HEK293 (cell line): ENCODE results near the gene TMEM150A.

Experiments used
- GFI1B ChIP-seq: fragments of 450-650 bp; formaldehyde crosslinking; IDR thresholded peaks from 2 replicates; pipeline ENCODE4 v1.5.1; 2016; ENCODE audit warnings: missing biosample characterization, missing genetic modification characterization
- INSM2 ChIP-seq: fragments of 450-650 bp; formaldehyde crosslinking; IDR thresholded peaks from 2 replicates; pipeline ENCODE4 v1.5.1; 2016; ENCODE audit warnings: missing biosample characterization, missing genetic modification characterization
- KLF7 ChIP-seq: fragments of 450-650 bp; formaldehyde crosslinking; IDR thresholded peaks from 2 replicates; pipeline ENCODE4 v1.5.1; 2016; ENCODE audit warnings: missing biosample characterization, missing genetic modification characterization, borderline replicate concordance
- KLF8 ChIP-seq: fragments of 450-650 bp; formaldehyde crosslinking; IDR thresholded peaks from 2 replicates; pipeline ENCODE4 v1.5.1; 2016; ENCODE audit warnings: missing biosample characterization, missing genetic modification characterization
- OSR2 ChIP-seq: fragments of 450-650 bp; formaldehyde crosslinking; IDR thresholded peaks from 2 replicates; pipeline ENCODE4 v1.5.1; 2016; ENCODE audit warnings: missing biosample characterization, missing genetic modification characterization
- SALL2 ChIP-seq: fragments of 450-650 bp; formaldehyde crosslinking; IDR thresholded peaks from 2 replicates; pipeline ENCODE4 v1.5.0; 2017; ENCODE audit warnings: missing biosample characterization, mild to moderate bottlenecking, missing genetic modification characterization, borderline replicate concordance
- SP2 ChIP-seq: fragments of 450-650 bp; formaldehyde crosslinking; IDR thresholded peaks from 2 replicates; pipeline ENCODE4 v1.5.1; 2016; ENCODE audit warnings: missing biosample characterization, missing genetic modification characterization
- YY1 ChIP-seq: fragments of 450-650 bp; formaldehyde crosslinking; IDR thresholded peaks from 2 replicates; pipeline ENCODE4 v1.5.1; 2018; ENCODE audit warnings: missing biosample characterization, missing genetic modification characterization
- ZBTB48 ChIP-seq: fragments of 450-650 bp; formaldehyde crosslinking; IDR thresholded peaks from 2 replicates; pipeline ENCODE4 v1.5.1; 2016; ENCODE audit warnings: missing biosample characterization, missing genetic modification characterization
- ZBTB7A ChIP-seq: fragments of 450-650 bp; formaldehyde crosslinking; IDR thresholded peaks from 2 replicates; pipeline ENCODE4 v1.5.1; 2016; ENCODE audit warnings: low read depth, missing biosample characterization, missing genetic modification characterization
- ZBTB8A ChIP-seq: fragments of 450-650 bp; formaldehyde crosslinking; IDR thresholded peaks from 2 replicates; pipeline ENCODE4 v1.5.1; 2016; ENCODE audit warnings: missing biosample characterization, missing genetic modification characterization
- ZFHX2 ChIP-seq: fragments of 450-650 bp; formaldehyde crosslinking; conservative IDR thresholded peaks from 2 replicates; pipeline ENCODE4 v1.5.1; 2016; ENCODE audit warnings: missing biosample characterization, missing genetic modification characterization
- ZFP37 ChIP-seq: fragments of 450-650 bp; formaldehyde crosslinking; IDR thresholded peaks from 2 replicates; pipeline ENCODE4 v1.5.1; 2016; ENCODE audit warnings: missing biosample characterization, missing genetic modification characterization
- ZNF121 ChIP-seq: fragments of 450-650 bp; formaldehyde crosslinking; IDR thresholded peaks from 2 replicates; pipeline ENCODE4 v1.5.1; 2016; ENCODE audit warnings: missing biosample characterization, missing genetic modification characterization
- ZNF133 ChIP-seq: fragments of 450-650 bp; formaldehyde crosslinking; IDR thresholded peaks from 2 replicates; pipeline ENCODE4 v1.5.1; 2016; ENCODE audit warnings: missing biosample characterization, missing genetic modification characterization
- ZNF138 ChIP-seq: fragments of 450-650 bp; formaldehyde crosslinking; IDR thresholded peaks from 2 replicates; pipeline ENCODE4 v1.5.1; 2016; ENCODE audit warnings: missing biosample characterization, missing genetic modification characterization, borderline replicate concordance
- ZNF146 ChIP-seq: fragments of 450-650 bp; formaldehyde crosslinking; IDR thresholded peaks from 2 replicates; pipeline ENCODE4 v1.5.1; 2016; ENCODE audit warnings: missing biosample characterization, missing genetic modification characterization
- ZNF169 ChIP-seq: fragments of 450-650 bp; formaldehyde crosslinking; IDR thresholded peaks from 2 replicates; pipeline ENCODE4 v1.5.1; 2016; ENCODE audit warnings: missing biosample characterization, missing genetic modification characterization
- ZNF2 ChIP-seq: fragments of 450-650 bp; formaldehyde crosslinking; IDR thresholded peaks from 2 replicates; pipeline ENCODE4 v1.5.1; 2016; ENCODE audit warnings: missing biosample characterization, missing genetic modification characterization
- ZNF223 ChIP-seq: fragments of 450-650 bp; formaldehyde crosslinking; IDR thresholded peaks from 2 replicates; pipeline ENCODE4 v1.5.1; 2016; ENCODE audit warnings: missing biosample characterization, missing genetic modification characterization
- ZNF292 ChIP-seq: fragments of 450-650 bp; formaldehyde crosslinking; IDR thresholded peaks from 2 replicates; pipeline ENCODE4 v1.5.1; 2016; ENCODE audit warnings: low read depth, missing biosample characterization, missing genetic modification characterization, borderline replicate concordance
- ZNF302 ChIP-seq: fragments of 450-650 bp; formaldehyde crosslinking; IDR thresholded peaks from 2 replicates; pipeline ENCODE4 v1.5.1; 2016; ENCODE audit warnings: missing biosample characterization, missing genetic modification characterization, low read depth
- ZNF324 ChIP-seq: fragments of 450-650 bp; formaldehyde crosslinking; IDR thresholded peaks from 2 replicates; pipeline ENCODE4 v1.5.1; 2016; ENCODE audit warnings: missing biosample characterization, missing genetic modification characterization
- ZNF354C ChIP-seq: fragments of 450-650 bp; formaldehyde crosslinking; IDR thresholded peaks from 2 replicates; pipeline ENCODE4 v1.5.1; 2016; ENCODE audit warnings: missing biosample characterization, missing genetic modification characterization, low read depth, borderline replicate concordance
- ZNF404 ChIP-seq: fragments of 450-650 bp; formaldehyde crosslinking; IDR thresholded peaks from 2 replicates; pipeline ENCODE4 v1.5.1; 2017; ENCODE audit warnings: missing biosample characterization, missing genetic modification characterization
- ZNF416 ChIP-seq: fragments of 450-650 bp; formaldehyde crosslinking; IDR thresholded peaks from 2 replicates; pipeline ENCODE4 v1.5.1; 2016; ENCODE audit warnings: missing biosample characterization, missing genetic modification characterization
- ZNF423 ChIP-seq: fragments of 450-650 bp; formaldehyde crosslinking; IDR thresholded peaks from 2 replicates; pipeline ENCODE4 v1.5.1; 2016; ENCODE audit warnings: missing biosample characterization, missing genetic modification characterization
- ZNF473 ChIP-seq: fragments of 450-650 bp; formaldehyde crosslinking; IDR thresholded peaks from 2 replicates; pipeline ENCODE4 v1.5.1; 2017; ENCODE audit warnings: missing biosample characterization, missing genetic modification characterization
- ZNF548 ChIP-seq: fragments of 450-650 bp; formaldehyde crosslinking; IDR thresholded peaks from 2 replicates; pipeline ENCODE4 v1.5.1; 2016; ENCODE audit warnings: missing biosample characterization, missing genetic modification characterization
- ZNF555 ChIP-seq: fragments of 450-650 bp; formaldehyde crosslinking; conservative IDR thresholded peaks from 2 replicates; pipeline ENCODE4 v1.5.1; 2017; ENCODE audit warnings: missing biosample characterization, mild to moderate bottlenecking, missing genetic modification characterization, inconsistent platforms
- ZNF571 ChIP-seq: fragments of 450-650 bp; formaldehyde crosslinking; IDR thresholded peaks from 2 replicates; pipeline ENCODE4 v1.5.0; 2017; ENCODE audit warnings: missing biosample characterization, missing genetic modification characterization
- ZNF600 ChIP-seq: fragments of 450-650 bp; formaldehyde crosslinking; IDR thresholded peaks from 2 replicates; pipeline ENCODE4 v1.5.1; 2016; ENCODE audit warnings: missing biosample characterization, missing genetic modification characterization
- ZNF654 ChIP-seq: fragments of 450-650 bp; formaldehyde crosslinking; IDR thresholded peaks from 2 replicates; pipeline ENCODE4 v1.5.1; 2016; ENCODE audit warnings: low read depth, missing biosample characterization, missing genetic modification characterization
- ZNF707 ChIP-seq: fragments of 450-650 bp; formaldehyde crosslinking; IDR thresholded peaks from 2 replicates; pipeline ENCODE4 v1.5.1; 2016; ENCODE audit warnings: missing biosample characterization, missing genetic modification characterization
- ZNF76 ChIP-seq: fragments of 450-650 bp; formaldehyde crosslinking; IDR thresholded peaks from 2 replicates; pipeline ENCODE4; 2016; ENCODE audit warnings: low read depth, missing biosample characterization, missing genetic modification characterization, borderline replicate concordance
- ZNF768 ChIP-seq: fragments of 450-650 bp; formaldehyde crosslinking; IDR thresholded peaks from 2 replicates; pipeline ENCODE4 v1.5.1; 2018; ENCODE audit warnings: missing biosample characterization, mild to moderate bottlenecking, missing genetic modification characterization
- ZNF776 ChIP-seq: fragments of 450-650 bp; formaldehyde crosslinking; IDR thresholded peaks from 2 replicates; pipeline ENCODE4 v1.5.0; 2017; ENCODE audit warnings: missing biosample characterization, missing genetic modification characterization, borderline replicate concordance
- ZNF785 ChIP-seq: fragments of 450-650 bp; formaldehyde crosslinking; IDR thresholded peaks from 2 replicates; pipeline ENCODE4 v1.5.1; 2016; ENCODE audit warnings: missing biosample characterization, missing genetic modification characterization
- TF ChIP-seq, protein P1 (sequence below): fragments of 450-650 bp; formaldehyde crosslinking; IDR thresholded peaks from 2 replicates; pipeline ENCODE4 v1.5.1; 2016; ENCODE audit warnings: missing biosample characterization, missing genetic modification characterization
- TF ChIP-seq, protein P2 (sequence below): fragments of 450-650 bp; formaldehyde crosslinking; IDR thresholded peaks from 2 replicates; pipeline ENCODE4 v1.5.1; 2016; ENCODE audit warnings: missing biosample characterization, missing genetic modification characterization

The TMEM150A gene

DNA sequence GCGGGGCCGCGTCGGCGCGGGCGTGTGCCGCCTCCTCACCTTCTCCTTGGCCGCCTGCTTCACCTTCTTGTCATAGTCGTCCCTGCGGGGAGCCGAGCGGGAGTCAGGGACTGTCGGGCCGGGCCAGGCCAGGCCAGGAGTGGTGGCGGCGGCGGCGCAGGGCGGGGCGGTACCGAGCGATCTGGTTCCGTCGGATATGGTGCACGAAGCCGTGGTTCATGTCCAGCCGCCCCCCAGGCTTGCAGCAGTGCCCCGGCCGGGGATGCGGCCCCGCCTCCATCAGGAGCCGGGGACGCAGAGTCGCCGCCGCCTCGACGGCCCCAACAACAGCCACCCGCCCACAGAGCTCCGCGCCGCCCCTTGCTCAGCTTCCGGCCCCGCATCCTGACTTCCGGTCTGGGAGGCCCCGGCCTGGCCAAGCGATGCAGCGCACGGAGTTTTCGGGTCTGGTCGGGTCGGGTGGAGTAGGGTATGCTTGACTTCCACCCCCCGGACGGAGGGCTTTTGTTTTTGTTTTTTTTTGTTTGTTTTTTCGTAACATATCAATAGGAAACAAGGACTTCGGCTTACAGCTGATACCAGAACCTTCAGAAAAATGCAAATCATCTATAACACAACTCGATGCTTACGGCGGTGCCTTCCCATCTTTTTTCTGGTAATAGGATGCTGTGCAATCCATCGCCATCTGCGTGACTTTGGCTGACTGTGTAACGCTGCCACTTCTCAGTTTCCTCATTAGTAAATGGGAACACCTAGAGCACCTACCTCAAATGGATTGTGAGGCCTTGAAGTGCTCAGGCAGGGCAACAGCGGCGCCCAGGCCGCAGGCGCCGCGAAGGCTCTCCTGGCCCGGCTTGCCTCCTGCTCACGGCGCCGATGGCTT, 9.4 kb upstream of the TMEM150A start, which contains the start of gene C2orf68 (continued):
- TF ChIP-seq ZNF76 (tag by site-specific recombination), result peak; percentile 65; the same call in 1 of the 2 replicates
- TF ChIP-seq KLF7 (tag by site-specific recombination), result no peak
- no peak for TF ChIP-seq ZNF654 (tag by site-specific recombination)
- TF ChIP-seq SP2 (tag by site-specific recombination), result peak; percentile 91
- TF ChIP-seq ZNF768 (tag by site-specific recombination), result no peak
- peak; percentile 67 for TF ChIP-seq ZFHX2 (tag by site-specific recombination)
- no peak for TF ChIP-seq ZNF169 (tag by site-specific recombination)
- TF ChIP-seq INSM2 (tag by site-specific recombination), result no peak
- no peak for TF ChIP-seq ZFP37
- no peak for TF ChIP-seq ZNF133
- TF ChIP-seq ZNF121 (tag by site-specific recombination), result no peak
- no peak for TF ChIP-seq ZNF2
- TF ChIP-seq ZNF707, result no peak
- no peak for TF ChIP-seq ZNF548 (tag by site-specific recombination)
- no peak for TF ChIP-seq ZNF146 (tag by site-specific recombination)
- TF ChIP-seq ZNF473 (tag by site-specific recombination), result no peak
- no peak for TF ChIP-seq ZNF416
- TF ChIP-seq ZNF423, result no peak
- peak; percentile 84; the same call in 1 of the 2 replicates for TF ChIP-seq ZBTB48 (tag by site-specific recombination)
- TF ChIP-seq, protein P1, sequence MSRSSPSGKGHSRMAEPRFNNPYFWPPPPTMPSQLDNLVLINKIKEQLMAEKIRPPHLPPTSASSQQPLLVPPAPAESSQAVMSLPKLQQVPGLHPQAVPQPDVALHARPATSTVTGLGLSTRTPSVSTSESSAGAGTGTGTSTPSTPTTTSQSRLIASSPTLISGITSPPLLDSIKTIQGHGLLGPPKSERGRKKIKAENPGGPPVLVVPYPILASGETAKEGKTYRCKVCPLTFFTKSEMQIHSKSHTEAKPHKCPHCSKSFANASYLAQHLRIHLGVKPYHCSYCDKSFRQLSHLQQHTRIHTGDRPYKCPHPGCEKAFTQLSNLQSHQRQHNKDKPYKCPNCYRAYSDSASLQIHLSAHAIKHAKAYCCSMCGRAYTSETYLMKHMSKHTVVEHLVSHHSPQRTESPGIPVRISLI (tag by site-specific recombination), result peak; percentile 10; the same call in 1 of the 2 replicates
- TF ChIP-seq ZNF776 (tag by site-specific recombination), result no peak
- TF ChIP-seq YY1, result no peak
- TF ChIP-seq ZBTB7A (tag by site-specific recombination), result no peak
- no peak for TF ChIP-seq ZNF324
- no peak for TF ChIP-seq ZNF138 (tag by site-specific recombination)
- no peak for TF ChIP-seq ZNF354C (tag by site-specific recombination)
- TF ChIP-seq ZNF404 (tag by site-specific recombination), result no peak
- TF ChIP-seq, protein P2, sequence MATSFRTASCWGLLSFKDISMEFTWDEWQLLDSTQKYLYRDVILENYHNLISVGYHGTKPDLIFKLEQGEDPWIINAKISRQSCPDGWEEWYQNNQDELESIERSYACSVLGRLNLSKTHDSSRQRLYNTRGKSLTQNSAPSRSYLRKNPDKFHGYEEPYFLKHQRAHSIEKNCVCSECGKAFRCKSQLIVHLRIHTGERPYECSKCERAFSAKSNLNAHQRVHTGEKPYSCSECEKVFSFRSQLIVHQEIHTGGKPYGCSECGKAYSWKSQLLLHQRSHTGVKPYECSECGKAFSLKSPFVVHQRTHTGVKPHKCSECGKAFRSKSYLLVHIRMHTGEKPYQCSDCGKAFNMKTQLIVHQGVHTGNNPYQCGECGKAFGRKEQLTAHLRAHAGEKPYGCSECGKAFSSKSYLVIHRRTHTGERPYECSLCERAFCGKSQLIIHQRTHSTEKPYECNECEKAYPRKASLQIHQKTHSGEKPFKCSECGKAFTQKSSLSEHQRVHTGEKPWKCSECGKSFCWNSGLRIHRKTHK (tag by site-specific recombination), result no peak
- TF ChIP-seq ZNF571 (tag by site-specific recombination), result no peak
- TF ChIP-seq KLF8 (tag by site-specific recombination), result peak; percentile 75
- no peak for TF ChIP-seq ZNF302 (tag by site-specific recombination)
- TF ChIP-seq SALL2 (tag by site-specific recombination), result no peak
- no peak for TF ChIP-seq ZNF292 (tag by site-specific recombination)
- peak; percentile 70 for TF ChIP-seq ZNF600 (tag by site-specific recombination)
- no peak for TF ChIP-seq ZNF223 (tag by site-specific recombination)
- no peak for TF ChIP-seq OSR2 (tag by site-specific recombination)
- TF ChIP-seq ZNF785 (tag by site-specific recombination), result no peak
- no peak for TF ChIP-seq ZBTB8A
- no peak for TF ChIP-seq ZNF555
- no peak for TF ChIP-seq GFI1B
